ENCODE measurements around the gene MLST8. TPM values are rescaled to one million over a fixed set of nuclear protein-coding genes. Genes with fewer than 3 reads are reported as not detected.

MLST8 gene
- total and polyA plus RNA-seq, 12 donors, result 19.3 to 43.1 (median 24.7) TPM

- peak overlapping the region; percentile 93 to 100 (median 98) for H3K27ac ChIP-seq
- TF ChIP-seq, protein P1, sequence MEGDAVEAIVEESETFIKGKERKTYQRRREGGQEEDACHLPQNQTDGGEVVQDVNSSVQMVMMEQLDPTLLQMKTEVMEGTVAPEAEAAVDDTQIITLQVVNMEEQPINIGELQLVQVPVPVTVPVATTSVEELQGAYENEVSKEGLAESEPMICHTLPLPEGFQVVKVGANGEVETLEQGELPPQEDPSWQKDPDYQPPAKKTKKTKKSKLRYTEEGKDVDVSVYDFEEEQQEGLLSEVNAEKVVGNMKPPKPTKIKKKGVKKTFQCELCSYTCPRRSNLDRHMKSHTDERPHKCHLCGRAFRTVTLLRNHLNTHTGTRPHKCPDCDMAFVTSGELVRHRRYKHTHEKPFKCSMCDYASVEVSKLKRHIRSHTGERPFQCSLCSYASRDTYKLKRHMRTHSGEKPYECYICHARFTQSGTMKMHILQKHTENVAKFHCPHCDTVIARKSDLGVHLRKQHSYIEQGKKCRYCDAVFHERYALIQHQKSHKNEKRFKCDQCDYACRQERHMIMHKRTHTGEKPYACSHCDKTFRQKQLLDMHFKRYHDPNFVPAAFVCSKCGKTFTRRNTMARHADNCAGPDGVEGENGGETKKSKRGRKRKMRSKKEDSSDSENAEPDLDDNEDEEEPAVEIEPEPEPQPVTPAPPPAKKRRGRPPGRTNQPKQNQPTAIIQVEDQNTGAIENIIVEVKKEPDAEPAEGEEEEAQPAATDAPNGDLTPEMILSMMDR (IDR thresholded peaks at IDR 0.05), result no peak
- intact Hi-C loops (cut with DNase I), result loop anchor here in 1 of 10 donors (5.0 kb wide), 1 partner anchor 47 kb away; the partner anchor contains the start of gene TRAF7
- WGBS, 2 donors, result 79 to 82% methylated on average over 13 of the region's 13 CpGs
- ATAC-seq (peak in 2 of 8 donors; percentile 0 to 2), DNase-seq (no peak)
- H3K4me1 ChIP-seq, result peaks cover 9 to 25% (median 15%) of the 10 kb centered on the region in 9 donors
- H3K4me3 ChIP-seq, result peak overlapping the region; percentile 56 to 88 (median 76)
- H3K9me3 ChIP-seq, result no peaks in the 10 kb centered on the region
- peaks cover 0 to 31% (median 18%) of the 10 kb centered on the region in 9 donors for H3K36me3 ChIP-seq
- H3K27me3 ChIP-seq, result peaks cover 0 to 1% (median 0%) of the 10 kb centered on the region in 7 donors
Observed at GRCh38 chr16:2204416-2205103, 694 bp upstream of the MLST8 start.

- Histone ChIP-seq H3K36me3 (peaks cover 0 to 39% (median 18%) of the 10 kb centered on the region in 9 donors), H3K4me1 (peaks cover 9 to 36% (median 17%) of the 10 kb centered on the region in 9 donors), H3K9me3 (no peaks in the 10 kb centered on the region), H3K27me3 (no peaks in the 10 kb centered on the region), H3K27ac (peak overlapping the region in 9 of 10 donors; percentile 93 to 100 (median 98)), H3K4me3 (peak overlapping the region; percentile 56 to 88 (median 76))
- peak; percentile 4 to 18 (median 11) for ATAC-seq
- TF ChIP-seq, protein P1 (IDR thresholded peaks at IDR 0.05), result no peak
- peak in 1 of 2 donors; percentile 41 for DNase-seq
- WGBS, 2 donors, result 2 to 7% methylated on average over 16 of the region's 16 CpGs
- intact Hi-C loops (cut with DNase I), result loop anchor here in 1 of 10 donors (5.0 kb wide), 1 partner anchor 49 kb away; the partner anchor contains the start of gene TRAF7
Observed at GRCh38 chr16:2205967-2206313, 686 bp downstream of the MLST8 start.

DNA sequence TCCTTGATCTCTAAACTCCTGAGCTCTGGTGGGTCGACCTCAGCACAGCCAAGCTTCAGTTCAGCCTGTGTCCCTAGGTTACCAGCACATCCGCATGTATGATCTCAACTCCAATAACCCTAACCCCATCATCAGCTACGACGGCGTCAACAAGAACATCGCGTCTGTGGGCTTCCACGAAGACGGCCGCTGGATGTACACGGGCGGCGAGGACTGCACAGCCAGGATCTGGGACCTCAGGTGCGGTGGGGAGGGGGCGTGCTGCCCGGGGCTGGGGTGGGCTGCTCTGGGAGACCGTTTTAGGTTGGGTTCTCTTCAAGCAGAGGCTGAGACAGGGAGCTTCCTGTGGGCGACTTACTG, 1.1 kb downstream of the MLST8 start:
- WGBS, 2 donors, result 84% methylated on average over 18 of the region's 18 CpGs
- Histone ChIP-seq H3K36me3 (peaks cover 0 to 39% (median 18%) of the 10 kb centered on the region in 9 donors), H3K27ac (peak overlapping the region in 6 of 10 donors; percentile 98 to 100 (median 98)), H3K4me3 (peak overlapping the region in 9 of 10 donors; percentile 56 to 88 (median 80)), H3K27me3 (no peaks in the 10 kb centered on the region), H3K9me3 (no peaks in the 10 kb centered on the region), H3K4me1 (peaks cover 9 to 39% (median 21%) of the 10 kb centered on the region in 9 donors)
- ATAC-seq (no peak), DNase-seq (no peak)
- intact Hi-C loops (cut with DNase I), result loop anchor here in 1 of 10 donors (5.0 kb wide), 1 partner anchor 49 kb away; the partner anchor contains the start of gene TRAF7
- TF ChIP-seq, protein P1 (IDR thresholded peaks at IDR 0.05), result no peak

DNA sequence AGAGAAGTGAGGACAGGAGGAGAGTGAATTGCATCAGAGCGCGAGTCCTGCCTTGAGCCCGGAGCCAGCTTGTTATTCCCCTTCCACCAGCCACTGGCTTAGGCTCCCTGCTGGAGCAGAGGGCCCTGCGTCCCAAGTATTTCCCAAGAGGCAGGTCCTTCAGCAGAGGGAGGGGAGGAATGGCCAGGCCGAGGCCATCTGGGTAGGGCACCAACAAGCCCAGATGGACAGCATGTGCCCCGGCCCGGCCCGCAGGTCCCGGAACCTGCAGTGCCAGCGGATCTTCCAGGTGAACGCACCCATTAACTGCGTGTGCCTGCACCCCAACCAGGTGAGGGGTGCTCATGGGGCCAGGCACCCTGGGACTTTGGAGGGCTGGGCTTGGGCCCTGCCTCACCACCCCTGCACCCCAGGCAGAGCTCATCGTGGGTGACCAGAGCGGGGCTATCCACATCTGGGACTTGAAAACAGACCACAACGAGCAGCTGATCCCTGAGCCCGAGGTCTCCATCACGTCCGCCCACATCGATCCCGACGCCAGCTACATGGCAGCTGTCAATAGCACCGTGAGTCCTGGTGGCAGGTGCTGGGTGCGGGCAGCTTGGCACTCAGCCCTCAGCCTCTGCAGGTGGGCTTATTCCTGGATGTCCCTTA, 1.7 kb downstream of the MLST8 start:
- Histone ChIP-seq H3K36me3 (peaks cover 0 to 39% (median 18%) of the 10 kb centered on the region in 9 donors), H3K4me3 (peak overlapping the region in 1 of 10 donors; percentile 84), H3K9me3 (no peaks in the 10 kb centered on the region), H3K27ac (no peak overlapping the region), H3K27me3 (no peaks in the 10 kb centered on the region), H3K4me1 (peaks cover 9 to 44% (median 25%) of the 10 kb centered on the region in 9 donors)
- intact Hi-C loops (cut with DNase I), result loop anchor here in 1 of 10 donors (5.0 kb wide), 1 partner anchor 50 kb away; the partner anchor contains the start of gene TRAF7
- DNase-seq (no peak), ATAC-seq (no peak)
- WGBS, 2 donors, result 91 to 92% methylated on average over 23 of the region's 23 CpGs
- TF ChIP-seq, protein P1 (IDR thresholded peaks at IDR 0.05), result no peak
